GM12874 (cell line): ENCODE measurements around the gene ADGRE1.

ENCODE experiments used
- TF ChIP-seq, protein P1 (sequence below): IDR thresholded peaks from 2 replicates; pipeline ENCODE4 v1.5.1; 2011; ENCODE audit warnings: low read depth, mild to moderate bottlenecking, control low read depth, low read length, moderate library complexity; ENCODE audit not compliant: insufficient read depth

ADGRE1 gene

DNA sequence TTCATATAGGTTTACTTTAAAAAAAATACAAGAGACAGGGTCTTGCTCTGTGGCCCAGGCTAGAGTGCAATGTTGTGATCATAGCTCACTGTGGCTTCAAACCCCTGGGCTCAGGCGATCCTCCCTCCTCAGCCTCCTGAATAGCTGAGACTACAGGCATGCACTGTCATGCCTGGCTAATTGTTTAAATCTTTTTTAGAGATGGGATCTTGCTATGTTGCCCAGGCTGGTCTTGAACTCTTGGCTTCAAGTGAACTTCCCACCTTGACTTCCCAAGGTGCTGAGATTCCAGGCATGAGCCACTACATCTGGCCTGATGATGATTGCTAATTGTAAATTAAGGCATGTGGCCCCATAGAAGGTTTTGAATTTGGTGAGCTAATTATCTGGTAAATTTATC, 35.4 kb upstream of the ADGRE1 start:
- TF ChIP-seq, protein P1, sequence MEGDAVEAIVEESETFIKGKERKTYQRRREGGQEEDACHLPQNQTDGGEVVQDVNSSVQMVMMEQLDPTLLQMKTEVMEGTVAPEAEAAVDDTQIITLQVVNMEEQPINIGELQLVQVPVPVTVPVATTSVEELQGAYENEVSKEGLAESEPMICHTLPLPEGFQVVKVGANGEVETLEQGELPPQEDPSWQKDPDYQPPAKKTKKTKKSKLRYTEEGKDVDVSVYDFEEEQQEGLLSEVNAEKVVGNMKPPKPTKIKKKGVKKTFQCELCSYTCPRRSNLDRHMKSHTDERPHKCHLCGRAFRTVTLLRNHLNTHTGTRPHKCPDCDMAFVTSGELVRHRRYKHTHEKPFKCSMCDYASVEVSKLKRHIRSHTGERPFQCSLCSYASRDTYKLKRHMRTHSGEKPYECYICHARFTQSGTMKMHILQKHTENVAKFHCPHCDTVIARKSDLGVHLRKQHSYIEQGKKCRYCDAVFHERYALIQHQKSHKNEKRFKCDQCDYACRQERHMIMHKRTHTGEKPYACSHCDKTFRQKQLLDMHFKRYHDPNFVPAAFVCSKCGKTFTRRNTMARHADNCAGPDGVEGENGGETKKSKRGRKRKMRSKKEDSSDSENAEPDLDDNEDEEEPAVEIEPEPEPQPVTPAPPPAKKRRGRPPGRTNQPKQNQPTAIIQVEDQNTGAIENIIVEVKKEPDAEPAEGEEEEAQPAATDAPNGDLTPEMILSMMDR, result no peak

DNA sequence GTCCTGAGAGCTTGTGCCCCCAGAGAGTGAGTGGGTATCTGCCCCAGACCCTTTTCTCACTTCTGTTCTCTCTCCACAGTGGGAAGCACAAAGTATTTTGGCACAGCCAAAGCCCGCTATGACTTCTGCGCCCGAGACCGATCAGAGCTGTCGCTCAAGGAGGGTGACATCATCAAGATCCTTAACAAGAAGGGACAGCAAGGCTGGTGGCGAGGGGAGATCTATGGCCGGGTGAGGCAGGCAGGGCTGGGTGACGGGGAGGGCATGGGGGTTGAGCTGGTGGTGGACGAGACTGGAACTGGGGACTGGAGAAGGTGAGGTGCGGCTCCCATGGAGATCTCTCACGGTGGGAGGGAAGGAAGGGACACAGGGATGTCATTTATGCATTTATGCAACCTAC, 33.5 kb upstream of the ADGRE1 start:
- TF ChIP-seq, protein P1, result no peak

- TF ChIP-seq, protein P1, result no peak
These were observed 32.6 kb upstream of the ADGRE1 start for GRCh38 chr19:6854758-6855157.

GRCh38 chr19:6856749-6857372, 30.5 kb upstream of the ADGRE1 start:
- TF ChIP-seq, protein P1, result no peak

- TF ChIP-seq, protein P1, result no peak
These were observed 25.6 kb upstream of the ADGRE1 start for GRCh38 chr19:6861683-6862286.

- TF ChIP-seq, protein P1, result peak; percentile 86
These were observed 24.7 kb upstream of the ADGRE1 start for GRCh38 chr19:6862673-6863078.

- TF ChIP-seq, protein P1, result no peak
These were observed 22.9 kb upstream of the ADGRE1 start for GRCh38 chr19:6864325-6864940.
